ENCODE data around the gene N4BP2L2.

DNA sequence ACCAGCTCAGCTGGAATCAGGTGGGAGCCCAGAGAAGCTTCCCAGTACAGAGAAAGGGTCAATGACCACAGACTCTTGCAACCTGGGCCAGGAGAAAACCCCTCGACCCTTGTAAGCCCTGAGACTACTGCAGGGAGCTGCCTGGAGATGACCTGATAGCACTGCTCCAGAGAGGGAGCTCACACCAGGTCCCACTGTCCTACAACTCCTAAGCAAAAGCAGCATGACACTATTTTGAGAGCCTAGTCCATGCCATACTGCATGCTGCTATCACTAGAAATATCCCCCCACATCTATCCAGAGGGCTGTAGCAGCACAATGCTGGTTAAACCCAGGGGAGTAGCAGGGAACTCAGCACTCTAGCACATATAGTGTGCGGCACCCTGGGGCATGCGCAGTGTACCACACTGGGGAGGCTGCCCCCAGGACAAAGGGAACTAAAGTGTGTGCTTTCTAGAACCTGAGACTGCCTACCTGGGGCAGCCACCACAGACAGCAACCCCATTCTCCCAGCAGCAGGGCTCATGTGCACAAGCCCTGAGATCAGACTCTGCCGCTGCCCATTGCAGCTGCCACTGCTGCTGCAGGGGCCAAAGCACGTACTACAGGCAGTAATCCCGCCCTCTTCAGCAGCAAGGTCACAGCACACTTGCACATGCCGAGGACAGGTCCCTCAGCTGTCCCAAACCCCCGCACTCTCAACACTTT lies 83.6 kb downstream of the N4BP2L2 start:
- no peak for TF ChIP-seq CTCF (conservative IDR thresholded peaks at IDR 0.05)
- no peak for TF ChIP-seq ZFX (IDR thresholded peaks at IDR 0.05)
